Measurements from ENCODE around the gene TIMM13.

TIMM13 gene

DNA sequence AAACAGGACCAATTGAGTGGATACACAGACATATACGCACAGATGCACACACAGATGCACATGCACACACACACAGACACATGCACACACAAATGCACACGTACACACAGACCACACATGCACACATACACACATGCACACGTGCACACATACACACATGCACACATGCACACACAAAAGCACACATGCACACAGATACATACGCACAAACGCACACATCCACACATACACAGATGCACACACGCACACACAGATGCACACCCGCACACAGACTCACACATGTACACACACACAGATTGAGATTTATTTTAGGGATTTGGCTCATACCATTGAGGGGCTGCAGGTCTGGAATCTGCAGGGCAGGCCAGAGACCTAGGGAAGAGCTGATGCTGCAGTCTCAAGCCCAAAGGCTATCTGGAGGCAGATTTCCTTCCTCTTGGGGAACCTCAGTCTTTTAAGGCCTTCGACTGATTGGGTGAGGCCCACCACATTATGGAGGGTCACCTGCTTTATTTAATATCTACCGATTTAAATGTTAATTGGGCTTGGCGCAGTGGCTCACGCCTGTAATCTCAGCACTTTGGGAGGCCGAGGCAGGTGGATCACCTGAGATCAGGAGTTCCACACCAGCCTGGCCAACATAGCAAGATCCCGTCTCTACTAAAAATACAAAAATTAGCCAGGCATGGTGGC lies 44.7 kb downstream of the TIMM13 start:
- no peak for DNase-seq (ENCODE audit: low read depth)

DNA sequence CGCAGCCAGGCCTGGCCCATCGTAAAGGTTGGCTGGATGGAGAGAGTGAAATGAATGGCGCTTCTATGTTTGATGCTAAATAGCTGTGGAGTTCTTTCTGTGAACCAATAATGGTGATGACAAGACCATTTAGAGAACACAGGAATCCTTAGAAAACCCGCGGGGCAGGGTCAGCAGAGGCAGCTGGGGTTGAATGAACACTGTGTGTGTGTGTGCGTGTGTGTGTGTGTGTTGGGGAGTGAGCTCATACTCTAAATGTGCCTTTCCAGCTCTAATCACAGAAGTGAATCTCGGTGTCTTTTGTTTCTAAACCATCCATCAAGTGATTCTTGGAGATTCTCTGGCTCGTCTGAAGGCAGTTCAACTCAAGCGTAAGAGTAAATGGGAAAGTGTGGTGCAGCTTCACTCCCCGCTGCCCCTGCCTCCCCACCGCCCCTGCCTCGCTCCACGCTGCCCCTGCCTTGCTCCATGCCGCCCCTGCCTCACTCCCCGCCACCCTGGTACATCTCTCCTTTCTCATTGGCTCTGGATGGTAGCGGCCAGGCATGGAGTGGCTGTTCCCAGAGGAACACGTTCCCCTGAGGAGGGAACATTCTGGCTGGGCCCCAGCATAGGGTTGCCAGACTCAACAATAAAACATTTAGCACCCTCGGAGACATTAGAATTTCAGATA lies 46.1 kb downstream of the TIMM13 start:
- DNase-seq (ENCODE audit: low read depth), result no peak

DNA sequence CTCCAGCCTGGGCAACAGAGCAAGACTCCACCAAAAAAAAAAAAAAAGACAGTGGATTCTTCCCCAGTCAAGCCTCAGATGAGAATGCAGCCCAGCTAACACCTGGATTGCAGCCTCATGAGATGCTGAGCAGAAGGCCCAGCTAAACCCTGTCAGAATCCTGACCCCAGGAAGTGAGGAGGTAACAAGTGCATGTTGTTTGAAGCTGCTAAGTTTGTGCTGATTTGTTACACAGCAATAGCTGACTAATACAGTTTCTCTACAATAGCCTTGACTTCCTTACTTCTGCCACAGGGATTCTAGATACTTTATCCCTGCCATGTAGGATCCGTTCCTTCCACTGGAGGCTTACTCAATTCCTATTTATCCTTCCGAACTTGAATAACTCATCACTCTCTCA lies 46.8 kb downstream of the TIMM13 start:
- DNase-seq (ENCODE audit: low read depth), result no peak

DNA sequence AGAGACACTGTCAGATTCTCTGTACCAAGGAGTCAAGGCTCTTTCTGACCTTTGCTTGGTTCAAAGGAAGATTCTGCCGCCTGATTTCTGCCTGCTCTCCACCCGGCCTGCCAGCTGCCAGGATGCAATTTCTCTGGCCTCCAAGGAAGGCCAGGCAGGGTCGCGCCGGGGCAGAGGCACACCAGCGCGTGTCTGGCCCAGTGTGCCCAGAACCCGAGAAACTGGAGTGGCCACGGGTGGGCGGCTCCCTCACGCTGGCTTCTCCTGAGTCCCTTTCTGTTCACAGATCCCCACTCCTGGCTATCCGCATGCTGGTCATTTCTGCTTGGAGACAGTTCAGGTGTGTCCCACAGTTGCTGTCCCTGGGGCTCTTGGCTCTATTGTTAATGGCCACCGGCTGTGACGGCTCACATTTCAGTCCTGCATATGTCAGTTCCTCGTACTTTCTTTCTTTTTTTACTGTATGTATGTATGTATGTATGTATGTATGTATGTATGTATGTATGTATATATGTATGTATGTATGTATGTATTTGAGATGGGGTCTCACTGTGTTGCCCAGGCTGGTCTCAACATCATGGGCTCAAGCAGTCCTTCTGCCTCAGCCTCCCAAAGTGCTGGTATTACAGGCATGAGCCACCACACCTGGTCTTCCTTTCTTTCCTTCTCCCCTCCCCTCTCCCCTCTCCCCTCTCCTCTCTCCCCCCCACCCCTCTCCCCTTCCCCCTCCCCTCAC lies 50.4 kb downstream of the TIMM13 start:
- DNase-seq (ENCODE audit: low read depth), result no peak

Data from GM04503 (cell line).